Body of pancreas (tissue), 4 donors: ENCODE data around the gene VPS18. TPM values are rescaled to one million over a fixed set of nuclear protein-coding genes. Genes with fewer than 3 reads are reported as not detected.

Source experiments
- ATAC-seq: fragments of 150-250 bp; one replicate; pipeline ENCODE4 v1.9.1; 2016
- DNase-seq, 4 donors: peaks; one replicate each; pipeline ENCODE4 v3.0.0-alpha.2; 2019
- H3K27ac ChIP-seq, 4 donors: fragments of 200-600 bp; sonication (generic); 1 replicate in 3 of 4; 2 replicates in 1 of 4; pipeline versions ENCODE4 v1.5.1 to v1.6.1; 2016 to 2019; ENCODE audit warnings: mild to moderate bottlenecking in 1 of 4, mixed read lengths in 1 of 4, moderate library complexity in 1 of 4
- H3K27me3 ChIP-seq, 2 donors: fragments of 200-600 bp; sonication (generic); one replicate each; pipeline ENCODE4 v1.6.0; 2016; ENCODE audit warnings: mild to moderate bottlenecking in 1 of 2
- H3K36me3 ChIP-seq, 2 donors: fragments of 200-600 bp; sonication (generic); replicated peaks in 1 of 2; 2 replicates each; pipeline ENCODE4 v1.5.1; 2016; ENCODE audit warnings: low read depth in 2 of 2; ENCODE audit not compliant: insufficient read depth in 1 of 2
- H3K4me1 ChIP-seq: fragments of 200-600 bp; sonication (generic); one replicate; pipeline ENCODE4 v1.6.0; 2016
- H3K4me3 ChIP-seq, 2 donors: fragments of 200-600 bp; sonication (generic); 1 replicate in 1 of 2; 2 replicates in 1 of 2; pipeline ENCODE4 v1.5.1; 2016 to 2019
- H3K9me3 ChIP-seq, 3 donors: fragments of 200-600 bp; sonication (generic); 1 replicate in 2 of 3; 2 replicates in 1 of 3; pipeline ENCODE4 v1.5.1; 2016
- CTCF ChIP-seq, 7 experiments: fragments of 450-650 bp in 4 of 7; fragments of 200-600 bp in 3 of 7; sonication (generic) in 3 of 7; IDR thresholded peaks; one replicate each; pipeline ENCODE4 v1.5.1; 2016 to 2019; ENCODE audit warnings: antibody characterized with exemption in 7 of 7
- POLR2A ChIP-seq, 3 donors: fragments of 450-650 bp; IDR thresholded peaks; one replicate each; pipeline ENCODE4 v1.6.1; 2016; ENCODE audit warnings: antibody characterized with exemption in 3 of 3, mild to moderate bottlenecking in 2 of 3
- WGBS, 2 donors: methylation state at CpG; one replicate each; pipeline ENCODE4 v1.1.5; 2017; 5-methylcytosine and 5-hydroxymethylcytosine counted together
- intact Hi-C: fragments of 100-400 bp; cut with DNase I; formaldehyde crosslinking; loops from one replicate; pipeline ENCODE4 v1.15.1; 2023
- total RNA-seq, 2 donors: library from RNA; depleted of rRNA; stranded (reverse); fragments of >200 nt; gene quantifications; one replicate each; pipeline ENCODE4 v1.1.0, GENCODE V29; 2016

Gene VPS18
- total RNA-seq, 2 donors from 2014 or later = 10.9 to 14.8 TPM

DNA sequence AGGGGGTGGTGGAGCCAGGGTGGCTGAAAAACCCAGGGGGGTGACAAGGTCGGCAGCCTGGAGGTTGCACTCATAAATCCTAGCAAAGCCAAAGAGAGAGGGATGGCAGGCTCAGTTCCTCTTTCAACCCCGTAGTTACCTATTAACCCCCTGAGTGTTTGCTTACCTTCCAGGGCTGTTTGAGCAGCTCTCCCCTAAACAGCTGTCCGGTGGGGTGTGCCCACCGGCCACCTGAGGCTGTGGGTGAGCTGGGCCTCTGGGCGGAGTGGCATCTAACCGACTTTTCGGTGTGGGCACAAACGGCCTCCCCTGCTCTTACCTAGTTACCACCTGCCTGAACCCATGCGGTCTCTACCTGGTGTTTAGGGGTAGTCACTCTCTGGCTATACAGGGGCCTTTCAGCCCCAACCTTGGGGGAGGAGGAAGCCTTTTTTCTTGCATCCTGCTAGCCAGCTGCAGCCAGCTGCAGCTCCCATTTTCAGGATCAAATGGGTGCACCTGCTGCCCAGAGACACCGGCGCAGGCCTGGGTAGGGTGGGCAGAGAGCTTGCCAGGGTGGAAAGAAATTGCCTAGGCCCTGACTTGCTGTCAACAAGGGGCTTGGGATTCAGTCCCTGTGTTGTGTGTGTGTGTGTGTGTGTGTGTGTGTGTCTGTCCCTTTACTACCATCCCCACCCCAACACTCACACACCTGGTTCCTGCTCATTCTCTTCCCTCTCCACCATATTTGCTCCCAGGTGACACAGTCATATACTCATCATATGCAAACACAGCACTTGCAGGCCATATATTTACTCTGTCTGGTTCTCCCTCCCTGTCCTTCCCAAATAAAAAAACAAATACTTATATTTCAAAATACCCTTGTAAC is 38.6 kb downstream of the VPS18 start:
- Histone ChIP-seq H3K4me1 (peaks cover 42% of the 10 kb centered on the region), H3K9me3 (no peaks in the 10 kb centered on the region), H3K36me3 (no peaks in the 10 kb centered on the region), H3K27me3 (peaks cover 0 to 13% of the 10 kb centered on the region in 2 donors), H3K4me3 (no peak overlapping the region), H3K27ac (no peak overlapping the region)
- 57 to 58% methylated on average over 4 to 11 of the region's 11 CpGs for WGBS, 2 donors
- TF ChIP-seq CTCF (IDR thresholded peaks at IDR 0.05) (no peak), POLR2A (IDR thresholded peaks at IDR 0.05) (no peak)
- no peak for ATAC-seq
- intact Hi-C loops = no loop called here
- DNase-seq = no peak

DNA sequence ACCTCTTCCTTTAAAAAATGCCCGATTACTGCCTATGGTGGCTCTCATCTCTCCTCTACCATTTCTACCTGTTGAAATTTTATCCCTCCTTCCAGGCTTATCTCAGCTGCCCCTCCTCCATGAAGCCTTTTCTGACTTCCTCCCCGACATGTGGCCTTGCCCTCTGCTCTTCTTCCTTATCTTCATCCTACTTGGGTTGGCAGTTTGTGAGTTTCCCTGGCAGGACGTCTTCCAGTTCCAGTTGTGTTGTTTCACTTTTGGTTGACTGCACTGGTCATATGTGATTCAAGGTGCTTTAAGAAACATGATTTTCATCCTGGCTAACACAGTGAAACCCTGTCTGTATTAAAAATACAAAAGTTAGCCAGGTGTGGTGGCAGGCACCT is 39.3 kb downstream of the VPS18 start:
- ATAC-seq (no peak), DNase-seq (no peak)
- Histone ChIP-seq H3K9me3 (no peaks in the 10 kb centered on the region), H3K27ac (no peak overlapping the region), H3K4me1 (peaks cover 36% of the 10 kb centered on the region), H3K4me3 (no peak overlapping the region), H3K27me3 (peaks cover 0 to 10% of the 10 kb centered on the region in 2 donors), H3K36me3 (no peaks in the 10 kb centered on the region)
- TF ChIP-seq CTCF (IDR thresholded peaks at IDR 0.05) (no peak), POLR2A (IDR thresholded peaks at IDR 0.05) (no peak)
- intact Hi-C loops = no loop called here
- WGBS, 2 donors = 56 to 68% methylated on average over 3 of the region's 3 CpGs

GRCh38 chr15:40934457-40934856 is 40.2 kb downstream of the VPS18 start:
- DNase-seq = no peak
- no peak for ATAC-seq
- H3K4me1 ChIP-seq = peaks cover 26% of the 10 kb centered on the region
- no peak overlapping the region for H3K27ac ChIP-seq
- intact Hi-C loops = no loop called here
- TF ChIP-seq CTCF (IDR thresholded peaks at IDR 0.05) = no peak
- TF ChIP-seq POLR2A (IDR thresholded peaks at IDR 0.05) = no peak
- WGBS, 2 donors = 95% methylated on average over 6 of the region's 6 CpGs; no CpG with 5 or more reads in 1 of the 2 donors
- H3K4me3 ChIP-seq = no peak overlapping the region
- no peaks in the 10 kb centered on the region for H3K9me3 ChIP-seq
- H3K36me3 ChIP-seq = no peaks in the 10 kb centered on the region
- peaks cover 0 to 5% of the 10 kb centered on the region in 2 donors for H3K27me3 ChIP-seq

DNA sequence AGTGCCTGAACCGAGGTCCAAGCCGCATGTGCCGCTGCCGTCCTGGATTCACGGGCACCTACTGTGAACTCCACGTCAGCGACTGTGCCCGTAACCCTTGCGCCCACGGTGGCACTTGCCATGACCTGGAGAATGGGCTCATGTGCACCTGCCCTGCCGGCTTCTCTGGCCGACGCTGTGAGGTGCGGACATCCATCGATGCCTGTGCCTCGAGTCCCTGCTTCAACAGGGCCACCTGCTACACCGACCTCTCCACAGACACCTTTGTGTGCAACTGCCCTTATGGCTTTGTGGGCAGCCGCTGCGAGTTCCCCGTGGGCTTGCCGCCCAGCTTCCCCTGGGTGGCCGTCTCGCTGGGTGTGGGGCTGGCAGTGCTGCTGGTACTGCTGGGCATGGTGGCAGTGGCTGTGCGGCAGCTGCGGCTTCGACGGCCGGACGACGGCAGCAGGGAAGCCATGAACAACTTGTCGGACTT is 42.0 kb downstream of the VPS18 start:
- H3K4me1 ChIP-seq = peaks cover 15% of the 10 kb centered on the region
- H3K27me3 ChIP-seq = peaks cover 0 to 2% of the 10 kb centered on the region in 2 donors
- TF ChIP-seq POLR2A (IDR thresholded peaks at IDR 0.05) = no peak
- TF ChIP-seq CTCF (IDR thresholded peaks at IDR 0.05) = no peak
- no peaks in the 10 kb centered on the region for H3K9me3 ChIP-seq
- no peak overlapping the region for H3K27ac ChIP-seq
- H3K4me3 ChIP-seq = no peak overlapping the region
- H3K36me3 ChIP-seq = no peaks in the 10 kb centered on the region
- intact Hi-C loops = no loop called here
- ATAC-seq = no peak
- DNase-seq = no peak
- 86 to 87% methylated on average over 3 to 31 of the region's 31 CpGs for WGBS, 2 donors
